LNCaP clone FGC (cell line): Measurements from ENCODE around the gene DEFB128.

ENCODE experiments used
- DNase-seq: peaks from one replicate; pipeline ENCODE4 v3.0.0-alpha.2; 2011; ENCODE audit warnings: low read depth
- H3K4me3 ChIP-seq: 2 replicates; pipeline ENCODE4 v1.5.1; 2011; ENCODE audit warnings: mild to moderate bottlenecking, low read depth, low read length, control low read depth
- CTCF ChIP-seq: IDR thresholded peaks from 2 replicates; pipeline ENCODE4 v1.5.1; 2012; ENCODE audit warnings: mild to moderate bottlenecking; ENCODE audit not compliant: control insufficient read depth, insufficient read depth; ENCODE audit errors: extremely low read depth

The DEFB128 gene

GRCh38 chr20:164618-165017 lies 24.9 kb downstream of the DEFB128 start:
- DNase-seq: no peak
- no peak for TF ChIP-seq CTCF
- no peak overlapping the region for H3K4me3 ChIP-seq

GRCh38 chr20:157154-157553 lies 32.4 kb downstream of the DEFB128 start, which contains the start of gene DEFB127:
TSS of gene DEFB127 (plus strand) at chr20:157454. CDS start at chr20:157545, 91 bp downstream.
- no peak for DNase-seq
- no peak within 1 kb of the TSS for H3K4me3 ChIP-seq
- TF ChIP-seq CTCF: no peak

- H3K4me3 ChIP-seq: no peak overlapping the region
- no peak for DNase-seq
- no peak for TF ChIP-seq CTCF
These were observed 37.4 kb downstream of the DEFB128 start for GRCh38 chr20:152131-152530.

GRCh38 chr20:145877-146276 lies 43.6 kb downstream of the DEFB128 start:
- no peak for TF ChIP-seq CTCF
- DNase-seq: no peak
- no peak overlapping the region for H3K4me3 ChIP-seq

- TF ChIP-seq CTCF: no peak
- no peak within 1 kb of the TSS for H3K4me3 ChIP-seq
- no peak for DNase-seq
These were observed 47.2 kb downstream of the DEFB128 start, which contains the start of gene DEFB126 for GRCh38 chr20:142290-142689. TSS of gene DEFB126 (plus strand) at chr20:142590. CDS start at chr20:142629, 39 bp downstream.
